ENCODE results near the gene CLDN6.

Gene CLDN6

DNA sequence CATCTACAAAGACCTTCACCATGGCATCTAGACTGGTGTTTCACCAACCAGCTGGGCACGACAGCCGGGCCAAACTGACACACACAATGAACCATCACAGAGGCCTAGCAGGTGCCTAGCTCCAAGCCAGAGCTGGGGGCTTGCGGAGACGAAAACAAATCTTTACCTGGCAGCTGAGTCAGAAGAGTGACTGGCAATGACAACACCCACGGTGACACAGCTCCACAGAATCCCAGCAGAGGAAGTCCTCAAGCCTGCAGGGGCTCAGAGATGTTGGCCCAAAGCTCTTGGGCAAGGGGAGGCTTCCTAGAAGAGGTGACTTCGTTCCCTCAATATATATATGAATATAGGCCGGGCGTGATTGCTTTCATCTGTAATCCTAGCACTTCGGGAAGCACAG lies 33.5 kb upstream of the CLDN6 start:
- DNase-seq (ENCODE audit: insufficient read length, low spot score) (no peak), FAIRE-seq (no peak)
- no peak for TF ChIP-seq TAF1 (IDR thresholded peaks at IDR 0.05; ENCODE audit: low read depth, low read length)
- no peak for TF ChIP-seq POLR2A (IDR thresholded peaks at IDR 0.05; ENCODE audit: low read depth, low read length)
- no peak for TF ChIP-seq POLR2AphosphoS5 (IDR thresholded peaks at IDR 0.05; ENCODE audit: low read depth, low read length)
- no peak for TF ChIP-seq POU2F2 (IDR thresholded peaks at IDR 0.05; ENCODE audit: low read depth, low read length)

DNA sequence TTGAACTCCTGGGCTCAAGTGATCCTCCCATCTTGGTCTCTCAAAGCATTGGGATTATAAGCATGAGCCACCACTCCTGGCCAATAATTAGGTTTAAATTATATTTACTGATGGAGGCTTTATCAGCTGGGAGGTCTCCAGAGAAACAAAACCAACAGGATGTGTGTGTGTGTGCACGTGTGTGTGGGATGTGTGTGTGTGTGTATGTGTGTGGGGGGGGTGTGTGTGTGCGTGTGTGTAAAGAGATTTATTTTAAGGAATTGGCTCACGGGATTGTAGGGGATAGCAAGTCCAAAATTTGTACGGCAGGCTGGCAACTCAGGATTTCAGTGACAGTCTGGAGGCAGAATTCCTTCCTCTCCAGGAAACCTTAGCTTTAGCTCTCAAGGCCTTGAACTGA lies 33.0 kb upstream of the CLDN6 start:
- TF ChIP-seq POU2F2 (IDR thresholded peaks at IDR 0.05; ENCODE audit: low read depth, low read length) (no peak), TAF1 (IDR thresholded peaks at IDR 0.05; ENCODE audit: low read depth, low read length) (no peak), SPI1 (IDR thresholded peaks at IDR 0.05; ENCODE audit: low read depth, low read length) (no peak), PAX5 (IDR thresholded peaks at IDR 0.05; ENCODE audit: insufficient read depth, low read length, severe bottlenecking) (no peak), POLR2AphosphoS5 (IDR thresholded peaks at IDR 0.05; ENCODE audit: low read depth, low read length) (no peak), POLR2A (IDR thresholded peaks at IDR 0.05; ENCODE audit: low read depth, low read length) (no peak)
- no peak for DNase-seq (ENCODE audit: insufficient read length, low spot score)
- FAIRE-seq = no peak

DNA sequence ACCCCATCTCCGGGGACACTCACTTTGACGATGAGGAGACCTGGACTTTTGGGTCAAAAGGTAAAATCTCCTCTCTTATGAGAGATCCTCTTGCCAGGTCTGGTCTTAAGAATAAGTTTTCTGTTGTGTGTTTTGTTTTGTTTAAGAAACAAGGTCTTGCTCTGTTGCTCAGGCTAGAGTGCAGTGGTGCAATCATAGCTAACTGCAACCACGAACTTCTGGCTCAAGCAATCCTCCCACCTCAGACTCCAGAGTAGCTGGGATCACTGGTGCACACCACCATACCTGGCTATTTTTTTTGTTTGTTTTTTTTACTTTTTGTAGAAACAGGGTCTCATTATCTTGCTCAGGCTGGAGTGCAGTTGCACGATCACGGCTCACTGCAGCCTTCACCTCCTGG lies 32.5 kb upstream of the CLDN6 start:
- DNase-seq (ENCODE audit: insufficient read length, low spot score) = no peak
- no peak for TF ChIP-seq PAX5 (IDR thresholded peaks at IDR 0.05; ENCODE audit: insufficient read depth, low read length, severe bottlenecking)
- TF ChIP-seq SPI1 (IDR thresholded peaks at IDR 0.05; ENCODE audit: low read depth, low read length) = no peak
- no peak for TF ChIP-seq POLR2AphosphoS5 (IDR thresholded peaks at IDR 0.05; ENCODE audit: low read depth, low read length)
- no peak for TF ChIP-seq POLR2A (IDR thresholded peaks at IDR 0.05; ENCODE audit: low read depth, low read length)
- TF ChIP-seq TAF1 (IDR thresholded peaks at IDR 0.05; ENCODE audit: low read depth, low read length) = no peak
- no peak for TF ChIP-seq POU2F2 (IDR thresholded peaks at IDR 0.05; ENCODE audit: low read depth, low read length)
- peak; percentile 65 for FAIRE-seq

DNA sequence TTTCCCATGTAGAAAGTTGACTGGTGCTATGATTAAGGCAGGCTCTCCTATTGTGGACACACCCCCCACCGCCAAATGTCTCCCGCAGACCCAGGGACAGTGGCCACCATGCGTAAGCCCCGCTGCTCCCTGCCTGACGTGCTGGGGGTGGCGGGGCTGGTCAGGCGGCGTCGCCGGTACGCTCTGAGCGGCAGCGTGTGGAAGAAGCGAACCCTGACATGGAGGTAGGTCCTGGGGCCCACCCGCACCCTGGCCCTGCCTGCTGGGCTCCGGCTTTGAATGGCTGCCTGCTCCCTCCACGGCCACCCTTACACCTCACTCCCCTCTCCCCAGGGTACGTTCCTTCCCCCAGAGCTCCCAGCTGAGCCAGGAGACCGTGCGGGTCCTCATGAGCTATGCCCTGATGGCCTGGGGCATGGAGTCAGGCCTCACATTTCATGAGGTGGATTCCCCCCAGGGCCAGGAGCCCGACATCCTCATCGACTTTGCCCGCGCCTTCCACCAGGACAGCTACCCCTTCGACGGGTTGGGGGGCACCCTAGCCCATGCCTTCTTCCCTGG lies 32.0 kb upstream of the CLDN6 start:
- no peak for TF ChIP-seq POLR2AphosphoS5 (IDR thresholded peaks at IDR 0.05; ENCODE audit: low read depth, low read length)
- no peak for TF ChIP-seq POLR2A (IDR thresholded peaks at IDR 0.05; ENCODE audit: low read depth, low read length)
- no peak for TF ChIP-seq SPI1 (IDR thresholded peaks at IDR 0.05; ENCODE audit: low read depth, low read length)
- TF ChIP-seq TAF1 (IDR thresholded peaks at IDR 0.05; ENCODE audit: low read depth, low read length) = no peak
- no peak for TF ChIP-seq PAX5 (IDR thresholded peaks at IDR 0.05; ENCODE audit: insufficient read depth, low read length, severe bottlenecking)
- no peak for TF ChIP-seq POU2F2 (IDR thresholded peaks at IDR 0.05; ENCODE audit: low read depth, low read length)
- FAIRE-seq (no peak), DNase-seq (ENCODE audit: insufficient read length, low spot score) (no peak)

DNA sequence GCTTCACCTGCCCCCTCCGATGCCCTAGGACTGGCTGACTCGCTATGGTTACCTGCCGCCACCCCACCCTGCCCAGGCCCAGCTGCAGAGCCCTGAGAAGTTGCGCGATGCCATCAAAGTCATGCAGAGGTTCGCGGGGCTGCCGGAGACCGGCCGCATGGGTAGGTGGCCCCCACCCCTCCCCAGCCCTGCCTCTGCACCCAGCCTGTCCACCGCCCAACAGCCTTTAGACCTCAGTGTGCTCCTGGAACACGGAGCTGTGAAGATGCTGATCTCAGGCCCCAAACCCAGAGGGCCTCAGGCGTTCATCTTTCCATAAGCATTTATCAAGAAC lies 29.4 kb upstream of the CLDN6 start:
- TF ChIP-seq POU2F2 (IDR thresholded peaks at IDR 0.05; ENCODE audit: low read depth, low read length) (no peak), SPI1 (IDR thresholded peaks at IDR 0.05; ENCODE audit: low read depth, low read length) (no peak), TAF1 (IDR thresholded peaks at IDR 0.05; ENCODE audit: low read depth, low read length) (no peak), PAX5 (IDR thresholded peaks at IDR 0.05; ENCODE audit: insufficient read depth, low read length, severe bottlenecking) (no peak), POLR2A (IDR thresholded peaks at IDR 0.05; ENCODE audit: low read depth, low read length) (no peak), POLR2AphosphoS5 (IDR thresholded peaks at IDR 0.05; ENCODE audit: low read depth, low read length) (no peak)
- no peak for FAIRE-seq

DNA sequence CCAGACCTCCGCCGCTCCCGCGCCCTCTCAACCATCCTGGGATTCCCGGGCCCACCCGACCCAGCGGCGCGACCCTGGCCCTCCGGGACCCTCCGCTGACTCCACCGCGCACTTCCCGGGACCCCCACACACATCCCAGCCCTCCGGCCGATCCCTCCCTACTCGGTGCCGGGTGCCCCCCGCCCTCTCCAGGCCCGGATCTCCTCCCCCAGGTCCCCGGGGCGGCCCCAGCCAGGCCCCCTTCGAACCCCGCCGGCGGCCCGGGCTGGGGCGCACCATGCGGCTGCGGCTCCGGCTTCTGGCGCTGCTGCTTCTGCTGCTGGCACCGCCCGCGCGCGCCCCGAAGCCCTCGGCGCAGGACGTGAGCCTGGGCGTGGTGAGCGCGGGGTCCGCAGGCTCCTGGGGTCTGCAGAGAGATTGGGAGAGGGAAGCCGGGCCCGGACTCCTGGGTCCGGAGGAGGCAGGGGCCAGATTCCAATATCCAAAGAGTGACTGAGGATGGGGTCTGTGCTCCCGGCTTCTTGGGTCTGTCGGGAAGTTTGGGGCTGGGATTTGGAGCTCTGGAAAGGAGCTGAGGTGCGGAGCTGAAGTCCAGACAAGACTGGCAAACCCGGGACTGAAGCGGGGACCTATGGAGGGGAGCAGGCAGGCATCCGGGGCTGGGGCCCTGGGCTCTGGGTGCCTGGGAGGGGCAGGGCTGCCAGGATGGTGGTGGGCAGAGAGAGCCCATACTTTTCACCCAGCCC lies 28.8 kb upstream of the CLDN6 start:
- DNase-seq (ENCODE audit: insufficient read length, low spot score) (no peak), FAIRE-seq (no peak)
- no peak for TF ChIP-seq POLR2AphosphoS5 (IDR thresholded peaks at IDR 0.05; ENCODE audit: low read depth, low read length)
- no peak for TF ChIP-seq TAF1 (IDR thresholded peaks at IDR 0.05; ENCODE audit: low read depth, low read length)
- TF ChIP-seq POLR2A (IDR thresholded peaks at IDR 0.05; ENCODE audit: low read depth, low read length) = no peak
- TF ChIP-seq PAX5 (IDR thresholded peaks at IDR 0.05; ENCODE audit: insufficient read depth, low read length, severe bottlenecking) = no peak
- TF ChIP-seq POU2F2 (IDR thresholded peaks at IDR 0.05; ENCODE audit: low read depth, low read length) = no peak
- no peak for TF ChIP-seq SPI1 (IDR thresholded peaks at IDR 0.05; ENCODE audit: low read depth, low read length)

More for the DNA sequence above, 29.4 kb upstream of the CLDN6 start:
- DNase-seq (ENCODE audit: insufficient read length, low spot score) = no peak

DNA sequence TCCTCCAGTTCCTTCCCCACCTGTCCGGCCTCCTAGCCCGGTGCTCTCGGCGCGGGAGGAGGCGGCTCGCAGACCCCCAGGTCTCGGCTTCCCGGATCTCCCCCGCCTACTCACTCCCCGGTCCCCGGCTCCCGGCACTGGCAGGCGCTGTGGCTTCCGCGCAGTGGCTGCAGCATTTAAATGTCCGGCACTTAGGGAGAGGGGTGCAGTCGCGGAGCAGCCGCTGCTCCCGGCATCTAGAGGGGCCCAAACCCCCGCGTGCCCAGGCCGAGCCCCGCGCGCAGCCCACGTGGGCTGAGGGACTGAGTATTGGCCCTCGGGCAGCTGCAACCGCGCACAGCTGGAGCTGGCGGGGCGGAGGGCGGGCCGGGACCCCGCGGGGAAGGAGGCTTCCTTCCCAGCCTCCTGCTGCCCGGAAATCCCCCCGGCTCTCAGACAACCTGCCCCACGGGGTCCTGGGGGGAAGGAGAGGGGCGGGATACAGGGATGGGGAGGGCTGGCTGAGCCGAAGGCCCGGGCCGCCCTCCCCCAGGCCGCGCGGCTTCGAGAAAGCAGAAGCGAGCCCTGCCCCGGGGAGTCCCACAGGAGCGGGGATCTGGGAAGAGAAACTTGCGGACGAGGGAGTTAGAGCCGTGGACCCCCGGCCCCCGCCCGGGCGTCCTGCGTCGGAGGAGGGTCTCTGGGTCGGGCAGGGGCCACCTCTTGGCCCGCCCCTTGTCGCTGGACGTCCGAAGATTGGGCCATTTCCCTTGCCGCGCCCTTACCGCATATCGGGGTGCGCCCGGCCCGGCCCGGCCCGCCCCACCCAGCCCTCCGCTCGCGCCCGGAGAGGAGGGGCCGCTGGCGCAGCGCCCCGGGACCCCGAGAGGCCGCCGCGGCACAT lies 28.0 kb upstream of the CLDN6 start, which contains the start of gene MMP25:
Gene MMP25, plus strand, starts transcription at position 804 of the 883 bp plus-strand sequence. CDS start 357 bp downstream, outside the sequence.
- FAIRE-seq (peak; percentile 51), DNase-seq (ENCODE audit: insufficient read length, low spot score) (no peak)
- TF ChIP-seq SPI1 (IDR thresholded peaks at IDR 0.05; ENCODE audit: low read depth, low read length) (peak; percentile 81), POU2F2 (IDR thresholded peaks at IDR 0.05; ENCODE audit: low read depth, low read length) (no peak)

DNA sequence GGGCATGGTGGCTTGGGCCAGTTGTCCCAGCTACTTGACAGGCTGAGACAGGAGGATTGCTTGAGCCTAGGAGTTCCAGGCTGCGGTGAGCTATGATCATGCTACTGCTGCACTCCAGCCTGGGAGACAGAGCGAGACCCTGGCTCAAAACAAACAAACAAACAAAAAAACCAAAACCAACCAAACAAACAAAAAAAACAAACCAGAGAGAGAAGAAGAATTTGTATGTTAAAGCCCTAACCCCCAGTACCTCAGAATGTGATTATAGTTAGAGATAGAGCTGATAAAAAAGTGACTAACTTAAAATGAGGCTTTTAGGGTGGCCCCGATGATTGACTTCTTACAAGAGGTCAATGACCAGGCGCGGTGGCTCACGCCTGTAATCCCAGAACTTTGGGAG lies 26.7 kb upstream of the CLDN6 start:
- no peak for TF ChIP-seq TAF1 (IDR thresholded peaks at IDR 0.05; ENCODE audit: low read depth, low read length)
- no peak for TF ChIP-seq POLR2AphosphoS5 (IDR thresholded peaks at IDR 0.05; ENCODE audit: low read depth, low read length)
- no peak for TF ChIP-seq POLR2A (IDR thresholded peaks at IDR 0.05; ENCODE audit: low read depth, low read length)
- no peak for TF ChIP-seq PAX5 (IDR thresholded peaks at IDR 0.05; ENCODE audit: insufficient read depth, low read length, severe bottlenecking)
- no peak for TF ChIP-seq SPI1 (IDR thresholded peaks at IDR 0.05; ENCODE audit: low read depth, low read length)
- TF ChIP-seq POU2F2 (IDR thresholded peaks at IDR 0.05; ENCODE audit: low read depth, low read length) = no peak
- FAIRE-seq = no peak

DNA sequence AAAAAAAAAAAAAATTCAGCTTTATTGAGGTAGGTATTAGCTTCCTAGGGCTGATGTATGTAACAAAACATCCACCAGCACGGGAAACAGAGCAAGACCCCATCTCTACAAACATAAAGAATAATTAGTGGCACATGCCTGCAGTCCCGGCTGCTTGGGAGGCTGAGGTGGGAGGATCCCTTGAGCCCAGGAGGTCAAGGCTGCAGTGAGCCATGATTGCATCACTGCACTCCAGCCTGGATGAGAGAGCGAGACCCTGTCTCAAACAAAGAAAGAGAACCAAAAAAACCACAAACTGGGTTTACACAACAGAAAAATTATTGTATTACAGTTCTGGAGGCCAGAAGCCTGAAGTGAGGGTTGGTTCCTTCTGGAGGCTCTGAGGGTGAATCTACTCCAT lies 24.4 kb upstream of the CLDN6 start:
- TF ChIP-seq POLR2AphosphoS5 (IDR thresholded peaks at IDR 0.05; ENCODE audit: low read depth, low read length) = no peak
- no peak for TF ChIP-seq POLR2A (IDR thresholded peaks at IDR 0.05; ENCODE audit: low read depth, low read length)
- TF ChIP-seq SPI1 (IDR thresholded peaks at IDR 0.05; ENCODE audit: low read depth, low read length) = no peak
- TF ChIP-seq PAX5 (IDR thresholded peaks at IDR 0.05; ENCODE audit: insufficient read depth, low read length, severe bottlenecking) = no peak
- TF ChIP-seq POU2F2 (IDR thresholded peaks at IDR 0.05; ENCODE audit: low read depth, low read length) = no peak
- no peak for TF ChIP-seq TAF1 (IDR thresholded peaks at IDR 0.05; ENCODE audit: low read depth, low read length)
- FAIRE-seq (no peak), DNase-seq (ENCODE audit: insufficient read length, low spot score) (no peak)

More for the DNA sequence above, 26.7 kb upstream of the CLDN6 start:
- DNase-seq (ENCODE audit: insufficient read length, low spot score) = no peak
